Cardiac fibroblast (primary cell): ENCODE measurements around the gene OPRD1.

ENCODE experiments used
- DNase-seq, 2 donors: peaks; one replicate each; pipeline versions ENCODE4 v3.0.0 to v3.0.0-alpha.2; 2010; ENCODE audit warnings: low read depth in 2 of 2
- H3K4me3 ChIP-seq, 2 donors: replicated peaks in 1 of 2; 1 replicate in 1 of 2; 2 replicates in 1 of 2; pipeline ENCODE4 v1.5.1; 2011; ENCODE audit warnings: low read depth in 2 of 2, low read length in 2 of 2, mild to moderate bottlenecking in 2 of 2, moderate library complexity in 1 of 2
- CTCF ChIP-seq: IDR thresholded peaks from one replicate; pipeline ENCODE4 v1.5.1; 2011; ENCODE audit warnings: low read depth, mild to moderate bottlenecking, low read length, inconsistent platforms

Gene OPRD1

DNA sequence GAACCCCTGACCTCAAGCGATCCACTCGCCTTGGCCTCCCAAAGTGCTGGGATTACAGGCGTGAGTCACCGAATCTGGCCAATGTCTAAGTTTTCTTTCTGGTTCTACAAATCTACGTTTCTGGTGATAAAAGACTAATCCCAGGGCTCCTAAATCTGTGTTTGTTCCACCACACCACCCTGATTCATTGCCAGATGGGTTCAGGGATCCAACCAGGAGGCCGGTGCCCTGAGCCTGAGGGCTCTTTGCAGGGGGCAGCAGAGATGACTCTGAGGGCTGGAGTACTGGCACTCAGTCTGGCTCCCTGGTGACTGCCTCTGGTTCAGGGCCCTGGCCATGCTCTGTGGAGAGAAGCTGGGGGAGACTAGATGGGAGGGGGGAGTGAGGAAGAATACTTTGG is 10.5 kb upstream of the OPRD1 start:
- DNase-seq = no peak
- TF ChIP-seq CTCF = no peak
- no peak overlapping the region for H3K4me3 ChIP-seq

DNA sequence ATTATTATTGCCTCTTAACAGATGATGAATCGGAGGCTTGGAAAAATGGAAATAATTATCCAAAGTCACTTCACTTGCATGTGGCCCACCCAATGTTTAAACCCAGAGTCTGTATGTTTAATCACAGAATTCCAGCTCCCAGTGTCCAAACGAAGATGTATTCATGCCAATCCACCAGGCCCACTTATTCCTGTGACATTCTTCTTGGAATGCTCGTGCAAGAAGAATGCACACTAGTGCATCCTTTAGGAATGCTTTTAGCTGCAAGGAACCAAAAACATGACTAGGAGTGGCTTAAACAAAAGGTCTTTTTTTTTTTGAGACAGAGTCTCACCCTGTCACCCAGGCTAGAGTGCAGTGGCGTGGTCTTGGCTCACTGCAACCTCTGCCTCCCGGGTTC is 8.9 kb upstream of the OPRD1 start:
- no peak for TF ChIP-seq CTCF
- H3K4me3 ChIP-seq = no peak overlapping the region
- no peak for DNase-seq

DNA sequence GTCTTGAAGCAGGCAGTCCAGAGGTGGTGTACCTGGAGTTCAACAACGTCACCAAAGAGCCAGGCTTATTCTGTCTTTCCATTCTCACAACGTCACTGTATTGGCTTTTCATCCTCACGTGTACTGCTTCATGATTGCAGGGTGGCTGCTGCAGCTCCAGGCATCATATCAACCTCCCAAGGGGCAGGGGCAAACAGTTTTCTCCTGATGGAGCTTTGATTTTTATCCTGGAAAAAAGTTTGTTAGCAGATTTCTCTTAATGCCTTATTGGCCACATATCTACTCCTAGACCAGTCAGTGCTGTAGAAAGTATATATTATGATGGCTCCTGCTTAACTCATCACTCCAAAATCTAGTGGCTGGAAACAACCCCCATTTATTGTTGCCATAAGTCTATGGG is 8.3 kb upstream of the OPRD1 start:
- no peak for DNase-seq
- TF ChIP-seq CTCF = no peak
- H3K4me3 ChIP-seq = no peak overlapping the region

- no peak for TF ChIP-seq CTCF
- no peak overlapping the region for H3K4me3 ChIP-seq
- no peak for DNase-seq
Measured at GRCh38 chr1:28804071-28804470, 7.9 kb upstream of the OPRD1 start.

DNA sequence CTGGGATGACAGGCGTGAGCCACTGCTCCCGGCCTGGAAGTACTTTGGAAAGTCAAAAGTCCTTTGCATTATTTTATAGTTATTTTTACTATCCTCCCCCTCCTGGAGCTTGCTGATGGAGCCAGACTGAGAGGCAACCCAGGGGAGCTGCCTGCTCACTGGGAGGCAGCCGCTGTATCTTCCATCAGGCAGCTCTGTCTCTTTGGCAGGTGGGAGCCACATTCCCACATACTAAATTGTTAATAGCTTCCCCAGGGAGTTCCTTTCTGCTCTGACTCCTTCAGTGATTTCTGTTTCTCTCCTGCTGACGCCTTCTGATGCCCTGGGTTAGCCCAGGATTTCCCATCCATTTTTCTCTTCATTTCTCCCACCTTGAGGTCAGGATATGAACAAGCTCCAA is 4.9 kb upstream of the OPRD1 start:
- TF ChIP-seq CTCF = no peak
- no peak for DNase-seq
- H3K4me3 ChIP-seq = no peak overlapping the region

DNA sequence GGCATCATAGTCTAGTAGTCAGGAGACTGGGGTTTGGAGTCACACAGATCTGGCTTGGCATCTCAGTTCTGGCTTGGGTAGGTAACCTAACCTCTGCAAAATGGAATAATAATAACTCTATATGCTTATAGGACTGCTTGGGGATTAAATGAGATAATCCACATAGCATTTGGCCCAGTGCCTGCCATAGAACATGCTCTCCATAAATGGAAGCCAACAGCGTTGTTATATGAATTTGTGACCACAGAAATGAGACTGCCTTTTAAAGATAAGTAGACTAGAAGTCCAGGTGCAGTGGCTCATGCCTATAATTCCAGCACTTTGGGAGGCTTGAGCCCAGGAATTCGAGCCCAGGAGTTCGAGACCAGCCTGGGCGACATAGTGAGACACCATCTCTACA is 4.0 kb upstream of the OPRD1 start:
- DNase-seq = no peak
- no peak for TF ChIP-seq CTCF
- no peak overlapping the region for H3K4me3 ChIP-seq

GRCh38 chr1:28811369-28811765 is 603 bp upstream of the OPRD1 start:
- no peak for DNase-seq
- no peak overlapping the region for H3K4me3 ChIP-seq
- TF ChIP-seq CTCF = no peak
